Measurements from ENCODE around the gene RDM1. TPM values are rescaled to one million over a fixed set of nuclear protein-coding genes. Genes with fewer than 3 reads are reported as not detected.
A peak's percentile ranks its signal among the peaks of the same experiment; 100 is the strongest.
"Not testable (repeated sequence)": the region's sequence is repeated elsewhere in the genome, so short reads cannot be mapped to it uniquely, and the experiment has no call there.

The RDM1 gene
- total RNA-seq, 1 donor from 2014 or later, result 2.9 TPM

- intact Hi-C loops (cut with micrococcal nuclease), result no loop called here
- Mint-ChIP-seq H3K9me3 (no peaks in the 10 kb centered on the region), H3K4me3 (no peak overlapping the region), H3K36me3 (ENCODE audit: low read depth) (no peaks in the 10 kb centered on the region), H3K4me1 (no peaks in the 10 kb centered on the region), H3K27ac (no peak overlapping the region), H3K27me3 (peaks cover 14% of the 10 kb centered on the region)
- no peak for DNase-seq
Measured at GRCh38 chr17:35948092-35948491, 17.5 kb upstream of the RDM1 start.

- no peak overlapping the region for H3K27ac Mint-ChIP-seq
- H3K9me3 Mint-ChIP-seq, result no peaks in the 10 kb centered on the region
- DNase-seq, result peak; percentile 85
- no peaks in the 10 kb centered on the region for H3K36me3 Mint-ChIP-seq (ENCODE audit: low read depth)
- no peaks in the 10 kb centered on the region for H3K4me1 Mint-ChIP-seq
- intact Hi-C loops (cut with micrococcal nuclease), result no loop called here
- H3K27me3 Mint-ChIP-seq, result peaks cover 8% of the 10 kb centered on the region
- no peak overlapping the region for H3K4me3 Mint-ChIP-seq
Measured at GRCh38 chr17:35947156-35947585, 16.6 kb upstream of the RDM1 start.

- no peak overlapping the region for H3K4me3 Mint-ChIP-seq
- peaks cover 6% of the 10 kb centered on the region for H3K27me3 Mint-ChIP-seq
- no peaks in the 10 kb centered on the region for H3K9me3 Mint-ChIP-seq
- intact Hi-C loops (cut with micrococcal nuclease), result no loop called here
- no peak for DNase-seq
- H3K27ac Mint-ChIP-seq, result no peak overlapping the region
- no peaks in the 10 kb centered on the region for H3K36me3 Mint-ChIP-seq (ENCODE audit: low read depth)
- H3K4me1 Mint-ChIP-seq, result no peaks in the 10 kb centered on the region
Measured at GRCh38 chr17:35944151-35944550, 13.6 kb upstream of the RDM1 start.

- intact Hi-C loops (cut with micrococcal nuclease), result no loop called here
- H3K9me3 Mint-ChIP-seq, result no peaks in the 10 kb centered on the region
- H3K27ac Mint-ChIP-seq, result no peak within 1 kb of the TSS
- H3K4me3 Mint-ChIP-seq, result no peak within 1 kb of the TSS
- H3K4me1 Mint-ChIP-seq, result no peaks in the 10 kb centered on the region
- DNase-seq, result no peak
- no peaks in the 10 kb centered on the region for H3K36me3 Mint-ChIP-seq (ENCODE audit: low read depth)
- peaks cover 8% of the 10 kb centered on the region for H3K27me3 Mint-ChIP-seq
Measured at GRCh38 chr17:35943537-35943936, 13.0 kb upstream of the RDM1 start, which contains the start of gene LYZL6. TSS of gene LYZL6 (minus strand) at chr17:35943713. CDS start at chr17:35939356, 4,357 bp downstream.

- DNase-seq, result no peak
- Mint-ChIP-seq H3K9me3 (no peaks in the 10 kb centered on the region), H3K27ac (no peak overlapping the region), H3K4me3 (no peak overlapping the region), H3K36me3 (ENCODE audit: low read depth) (no peaks in the 10 kb centered on the region), H3K27me3 (peaks cover 8% of the 10 kb centered on the region), H3K4me1 (no peaks in the 10 kb centered on the region)
- intact Hi-C loops (cut with micrococcal nuclease), result no loop called here
Measured at GRCh38 chr17:35942588-35943186, 12.1 kb upstream of the RDM1 start.

- DNase-seq; H3K9me3 Mint-ChIP-seq; H3K36me3 Mint-ChIP-seq (ENCODE audit: low read depth); H3K4me1 Mint-ChIP-seq; intact Hi-C loops (cut with micrococcal nuclease); H3K4me3 Mint-ChIP-seq; H3K27ac Mint-ChIP-seq: not testable (repeated sequence)
- H3K27me3 Mint-ChIP-seq, result peaks cover 16% of the 10 kb centered on the region
Measured at GRCh38 chr17:35938492-35938891, 7.9 kb upstream of the RDM1 start.

- DNase-seq, result no peak
- Mint-ChIP-seq H3K4me3 (no peak overlapping the region), H3K27me3 (peaks cover 14% of the 10 kb centered on the region), H3K4me1 (peaks cover 1% of the 10 kb centered on the region), H3K36me3 (ENCODE audit: low read depth) (no peaks in the 10 kb centered on the region), H3K27ac (no peak overlapping the region), H3K9me3 (no peaks in the 10 kb centered on the region)
- intact Hi-C loops (cut with micrococcal nuclease), result no loop called here
Measured at GRCh38 chr17:35936063-35936462, 5.5 kb upstream of the RDM1 start.

- H3K9me3 Mint-ChIP-seq, result no peaks in the 10 kb centered on the region
- DNase-seq, result no peak
- H3K36me3 Mint-ChIP-seq (ENCODE audit: low read depth), result peaks cover 1% of the 10 kb centered on the region
- H3K4me1 Mint-ChIP-seq, result peaks cover 13% of the 10 kb centered on the region
- peaks cover 10% of the 10 kb centered on the region for H3K27me3 Mint-ChIP-seq
- H3K4me3 Mint-ChIP-seq, result no peak overlapping the region
- H3K27ac Mint-ChIP-seq, result no peak overlapping the region
- intact Hi-C loops (cut with micrococcal nuclease), result no loop called here
Measured at GRCh38 chr17:35934760-35935159, 4.2 kb upstream of the RDM1 start.

GRCh38 chr17:35932586-35932985, 2.0 kb upstream of the RDM1 start:
- Mint-ChIP-seq H3K27me3 (peaks cover 8% of the 10 kb centered on the region), H3K36me3 (ENCODE audit: low read depth) (peaks cover 8% of the 10 kb centered on the region), H3K27ac (no peak overlapping the region), H3K9me3 (no peaks in the 10 kb centered on the region), H3K4me1 (peaks cover 23% of the 10 kb centered on the region), H3K4me3 (no peak overlapping the region)
- intact Hi-C loops (cut with micrococcal nuclease), result no loop called here
- no peak for DNase-seq

- Mint-ChIP-seq H3K9me3 (no peaks in the 10 kb centered on the region), H3K4me3 (no peak overlapping the region), H3K4me1 (peaks cover 23% of the 10 kb centered on the region), H3K27ac (no peak overlapping the region), H3K36me3 (ENCODE audit: low read depth) (peaks cover 8% of the 10 kb centered on the region), H3K27me3 (peaks cover 8% of the 10 kb centered on the region)
- DNase-seq, result no peak
- intact Hi-C loops (cut with micrococcal nuclease), result loop anchor here (2.0 kb wide), 2 partner anchors 39 to 83 kb away; no protein-coding TSS in a partner anchor
Measured at GRCh38 chr17:35931794-35932425, 1.3 kb upstream of the RDM1 start.

- intact Hi-C loops (cut with micrococcal nuclease), result no loop called here
- peaks cover 30% of the 10 kb centered on the region for H3K36me3 Mint-ChIP-seq (ENCODE audit: low read depth)
- no peak overlapping the region for H3K27ac Mint-ChIP-seq
- H3K4me3 Mint-ChIP-seq, result no peak overlapping the region
- no peaks in the 10 kb centered on the region for H3K27me3 Mint-ChIP-seq
- no peaks in the 10 kb centered on the region for H3K9me3 Mint-ChIP-seq
- peaks cover 28% of the 10 kb centered on the region for H3K4me1 Mint-ChIP-seq
- no peak for DNase-seq
Measured at GRCh38 chr17:35927714-35928113, 2.9 kb downstream of the RDM1 start.

GRCh38 chr17:35923609-35924114, 6.9 kb downstream of the RDM1 start:
- H3K4me3 Mint-ChIP-seq, result no peak overlapping the region
- H3K27ac Mint-ChIP-seq, result no peak overlapping the region
- H3K27me3 Mint-ChIP-seq, result no peaks in the 10 kb centered on the region
- H3K36me3 Mint-ChIP-seq (ENCODE audit: low read depth), result peaks cover 49% of the 10 kb centered on the region
- H3K9me3 Mint-ChIP-seq, result no peaks in the 10 kb centered on the region
- intact Hi-C loops (cut with micrococcal nuclease), result no loop called here
- peaks cover 31% of the 10 kb centered on the region for H3K4me1 Mint-ChIP-seq
- DNase-seq, result no peak

GRCh38 chr17:35920229-35920628, 10.3 kb downstream of the RDM1 start:
- H3K36me3 Mint-ChIP-seq (ENCODE audit: low read depth), result peaks cover 50% of the 10 kb centered on the region
- DNase-seq, result no peak
- intact Hi-C loops (cut with micrococcal nuclease), result no loop called here
- no peaks in the 10 kb centered on the region for H3K9me3 Mint-ChIP-seq
- H3K4me3 Mint-ChIP-seq, result peak overlapping the region; percentile 21
- no peaks in the 10 kb centered on the region for H3K27me3 Mint-ChIP-seq
- peaks cover 28% of the 10 kb centered on the region for H3K4me1 Mint-ChIP-seq
- peak overlapping the region; percentile 68 for H3K27ac Mint-ChIP-seq

GRCh38 chr17:35918665-35919064, 11.9 kb downstream of the RDM1 start:
- Mint-ChIP-seq H3K9me3 (no peaks in the 10 kb centered on the region), H3K27ac (no peak overlapping the region), H3K36me3 (ENCODE audit: low read depth) (peaks cover 39% of the 10 kb centered on the region), H3K4me1 (peaks cover 25% of the 10 kb centered on the region), H3K27me3 (no peaks in the 10 kb centered on the region), H3K4me3 (no peak overlapping the region)
- DNase-seq, result no peak
- intact Hi-C loops (cut with micrococcal nuclease), result no loop called here

Data from activated CD4-positive, alpha-beta T cell treated with anti-CD3 and anti-CD28 coated beads, Interleukin-2, amount 10 ng/mL, durations not matched to agents 24 days and 14 days (primary cell).